ENCODE results near the gene PRDX2. TPM values are rescaled to one million over a fixed set of nuclear protein-coding genes. Genes with fewer than 3 reads are reported as not detected.
"Not testable (repeated sequence)": the region's sequence is repeated elsewhere in the genome, so short reads cannot be mapped to it uniquely, and the experiment has no call there.

PRDX2 gene
- 55.9 and 64.6 TPM in 2 replicates for total RNA-seq (2014; rRNA removed; shearing (Covaris generic))

DNA sequence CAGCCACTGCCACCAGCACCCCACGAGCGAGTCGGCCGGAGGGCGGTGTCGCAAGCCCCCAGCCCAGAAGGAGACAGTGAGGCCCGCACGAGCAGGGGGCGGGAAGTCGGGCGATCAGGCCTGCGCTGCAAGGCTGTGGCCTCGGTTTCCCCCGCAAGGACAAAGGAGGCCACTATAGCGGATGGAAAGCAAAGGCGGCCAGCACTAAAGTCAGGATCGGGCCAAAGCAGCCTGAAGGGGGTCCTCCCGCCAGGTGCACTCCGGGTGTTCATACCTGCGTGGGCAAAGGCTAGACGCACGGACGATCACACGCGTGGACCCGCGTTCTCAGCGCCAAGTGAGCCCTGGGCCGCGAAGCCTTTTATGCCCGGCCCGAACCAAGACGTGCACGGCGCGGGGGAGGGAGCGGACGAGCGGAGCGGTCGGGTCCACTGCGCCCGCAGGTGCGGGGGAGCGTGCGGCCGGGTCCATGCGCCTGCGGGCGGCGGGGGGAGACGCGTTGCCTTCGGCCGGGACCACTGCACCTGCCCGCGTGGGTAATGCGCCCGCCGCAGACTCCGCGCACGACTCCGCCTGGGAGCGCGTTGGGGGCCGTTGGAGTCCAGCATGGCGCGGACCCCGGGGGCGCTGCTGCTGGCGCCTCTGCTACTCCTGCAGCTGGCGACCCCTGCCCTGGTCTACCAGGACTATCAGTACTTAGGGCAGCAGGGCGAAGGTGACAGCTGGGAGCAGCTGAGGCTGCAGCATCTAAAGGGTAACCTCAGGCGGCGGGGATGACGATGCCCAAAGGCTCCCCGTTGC is at the start of gene PRDX2, which contains the start of gene THSD8:
PRDX2 (minus strand) TSS at position 335 of the 801 bp plus-strand sequence. CDS start 539 bp downstream, outside the sequence.
THSD8 (plus strand) TSS at position 604 of the 801 bp plus-strand sequence; CDS start at position 607, 3 bp downstream.
- DNase-seq = peak; percentile 69 to 73
- H3K27me3 ChIP-seq = peaks cover 18% of the 10 kb centered on the region
- H3K4me3 ChIP-seq = peak within 1 kb of the TSS; percentile 51
- H3K4me1 ChIP-seq = peaks cover 5% of the 10 kb centered on the region; the same call in 1 of the 2 replicates
- H3K36me3 ChIP-seq = no peaks in the 10 kb centered on the region
- no peaks in the 10 kb centered on the region for H3K9me3 ChIP-seq (replicated peaks)
- no peak within 1 kb of the TSS for H3K27ac ChIP-seq

DNA sequence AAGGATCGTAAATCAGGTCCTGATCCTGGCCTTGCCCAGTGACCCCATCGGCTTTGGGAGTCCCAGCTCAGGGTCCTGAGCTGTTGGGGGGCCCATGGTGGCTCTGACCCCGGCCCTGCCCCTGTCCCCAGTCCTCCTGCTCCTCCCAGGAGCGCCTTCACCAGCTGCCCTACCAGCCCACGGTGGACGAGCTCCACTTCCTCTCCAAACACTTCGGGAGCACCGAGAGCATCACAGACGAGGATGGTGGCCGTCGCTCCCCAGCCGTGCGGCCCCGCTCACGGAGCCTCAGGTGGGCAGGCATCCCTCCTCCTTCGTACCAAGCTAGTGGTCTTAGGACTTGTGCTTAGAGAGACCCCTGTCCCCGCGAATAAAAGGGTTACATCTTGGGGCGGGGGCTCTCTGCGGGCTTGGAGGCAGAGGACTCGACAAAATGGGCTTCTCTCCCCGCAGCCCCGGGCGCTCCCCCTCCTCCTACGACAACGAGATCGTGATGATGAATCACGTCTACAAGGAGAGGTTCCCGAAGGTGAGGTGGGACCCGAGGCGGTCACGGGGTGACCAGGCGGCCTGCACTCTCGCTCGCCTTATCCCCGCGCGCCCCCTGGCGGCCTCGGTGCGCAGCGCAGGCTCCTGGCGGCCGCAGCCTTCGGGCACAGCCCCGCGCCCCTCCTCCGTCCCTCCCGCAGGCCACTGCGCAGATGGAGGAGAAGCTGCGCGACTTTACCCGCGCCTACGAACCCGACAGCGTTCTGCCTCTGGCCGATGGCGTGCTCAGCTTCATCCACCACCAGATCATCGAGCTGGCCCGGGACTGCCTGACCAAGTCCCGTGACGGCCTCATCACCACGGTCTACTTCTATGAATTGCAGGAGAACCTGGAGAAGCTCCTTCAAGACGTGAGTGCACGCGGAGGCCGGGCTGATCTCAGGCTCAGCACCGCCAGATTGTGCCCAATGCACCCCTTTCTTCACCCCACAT is 45.8 kb upstream of the PRDX2 start:
- Histone ChIP-seq H3K27me3 (no peaks in the 10 kb centered on the region), H3K4me3 (no peak overlapping the region), H3K9me3 (replicated peaks) (no peaks in the 10 kb centered on the region), H3K4me1 (no peaks in the 10 kb centered on the region), H3K36me3 (no peaks in the 10 kb centered on the region), H3K27ac (no peak overlapping the region)
- peak; percentile 85 to 90 for DNase-seq

DNA sequence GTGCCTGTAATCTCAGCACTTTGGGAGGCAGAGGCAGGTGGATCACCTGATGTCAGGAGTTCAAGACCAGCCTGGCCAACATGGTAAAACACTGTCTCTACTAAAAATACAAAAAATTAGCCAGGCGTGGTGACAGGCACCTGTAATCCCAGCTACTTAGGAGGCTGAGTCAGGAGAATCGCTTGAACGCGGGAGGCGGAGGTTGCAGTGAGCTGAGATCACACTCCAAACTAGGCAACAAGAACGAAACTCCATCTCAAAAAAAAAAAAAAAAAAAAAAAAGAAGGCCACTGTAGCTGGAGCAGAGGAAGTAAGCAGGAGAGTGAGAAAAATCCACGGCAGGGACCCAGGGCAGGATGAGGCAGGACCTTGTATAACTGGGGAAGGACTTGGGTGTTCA is 45.0 kb upstream of the PRDX2 start:
- H3K9me3 ChIP-seq (replicated peaks); H3K4me3 ChIP-seq; H3K27me3 ChIP-seq; H3K36me3 ChIP-seq; DNase-seq; H3K4me1 ChIP-seq; H3K27ac ChIP-seq: not testable (repeated sequence)

DNA sequence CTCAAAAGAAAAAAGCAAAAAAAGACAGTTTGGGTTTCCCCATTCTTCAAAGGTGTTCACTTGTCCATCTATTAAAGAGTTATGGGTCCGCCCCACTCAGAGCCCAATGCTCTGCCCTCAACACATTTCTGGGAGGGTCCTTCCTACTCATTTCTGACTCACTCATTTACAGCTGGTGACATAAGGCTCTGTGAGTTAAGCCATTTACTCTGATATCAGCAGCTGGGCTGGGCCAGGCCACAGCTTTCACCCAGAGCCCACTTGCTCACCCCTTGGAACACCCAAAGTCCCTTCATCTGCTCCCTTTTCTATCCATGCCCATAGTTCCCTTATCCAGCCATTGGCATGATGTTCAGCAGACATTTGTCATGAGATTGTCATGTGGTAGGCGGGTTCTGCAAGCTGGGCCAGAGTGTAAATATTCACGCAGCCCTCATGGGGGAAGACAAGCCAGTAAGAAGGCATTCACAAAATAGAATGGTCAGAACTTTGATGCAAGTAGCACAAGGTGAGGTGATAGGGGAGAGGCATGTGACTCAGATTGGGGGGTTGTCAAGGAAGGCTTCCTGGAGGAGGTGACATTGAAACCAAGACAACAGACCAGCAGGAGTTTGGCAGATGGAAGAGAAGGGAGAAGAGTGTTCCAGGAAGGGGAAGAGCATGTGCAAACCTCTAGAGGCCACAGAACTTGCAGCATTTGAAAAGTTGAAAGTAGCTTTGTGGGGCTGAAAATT is 42.6 kb upstream of the PRDX2 start:
- no peaks in the 10 kb centered on the region for H3K4me1 ChIP-seq
- H3K9me3 ChIP-seq (replicated peaks) = no peaks in the 10 kb centered on the region
- DNase-seq = no peak
- no peak overlapping the region for H3K4me3 ChIP-seq
- H3K36me3 ChIP-seq = no peaks in the 10 kb centered on the region
- H3K27ac ChIP-seq = no peak overlapping the region
- H3K27me3 ChIP-seq = peaks cover 5% of the 10 kb centered on the region; the same call in 1 of the 2 replicates

DNA sequence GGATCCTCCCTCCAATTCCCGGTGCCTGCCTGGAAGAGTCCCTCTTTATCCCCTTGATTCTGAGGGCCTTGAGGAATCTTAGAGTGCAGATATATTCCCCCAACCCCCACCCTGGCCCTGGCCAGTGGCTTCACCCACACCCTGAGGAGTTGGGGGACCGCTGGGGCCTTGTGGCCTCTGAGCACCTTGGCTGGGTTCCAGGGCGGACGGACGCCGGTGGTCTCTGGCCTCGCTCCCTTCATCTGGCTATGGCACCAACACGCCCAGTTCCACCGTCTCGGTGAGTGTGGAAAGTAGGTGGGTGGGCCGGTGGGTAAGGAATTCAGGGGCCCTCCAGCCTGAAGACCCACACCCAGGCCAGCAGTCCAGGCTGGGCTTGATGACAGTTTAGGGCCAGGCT is 41.7 kb upstream of the PRDX2 start:
- Histone ChIP-seq H3K36me3 (no peaks in the 10 kb centered on the region), H3K4me3 (no peak overlapping the region), H3K4me1 (no peaks in the 10 kb centered on the region), H3K9me3 (replicated peaks) (no peaks in the 10 kb centered on the region), H3K27ac (no peak overlapping the region), H3K27me3 (peaks cover 6% of the 10 kb centered on the region; the same call in 1 of the 2 replicates)
- DNase-seq = no peak

- H3K4me1 ChIP-seq = no peaks in the 10 kb centered on the region
- H3K9me3 ChIP-seq (replicated peaks) = no peaks in the 10 kb centered on the region
- no peak overlapping the region for H3K27ac ChIP-seq
- DNase-seq = no peak
- H3K36me3 ChIP-seq = no peaks in the 10 kb centered on the region
- no peak overlapping the region for H3K4me3 ChIP-seq
- peaks cover 10% of the 10 kb centered on the region; the same call in 1 of the 2 replicates for H3K27me3 ChIP-seq
Observed at GRCh38 chr19:12842511-12842910, 40.9 kb upstream of the PRDX2 start.

- no peaks in the 10 kb centered on the region for H3K4me1 ChIP-seq
- no peak overlapping the region for H3K4me3 ChIP-seq
- no peak overlapping the region for H3K27ac ChIP-seq
- no peaks in the 10 kb centered on the region for H3K9me3 ChIP-seq (replicated peaks)
- DNase-seq = peak; percentile 49 to 52
- H3K36me3 ChIP-seq = no peaks in the 10 kb centered on the region
- peaks cover 11% of the 10 kb centered on the region; the same call in 1 of the 2 replicates for H3K27me3 ChIP-seq
Observed at GRCh38 chr19:12841094-12841493, 39.5 kb upstream of the PRDX2 start.

DNA sequence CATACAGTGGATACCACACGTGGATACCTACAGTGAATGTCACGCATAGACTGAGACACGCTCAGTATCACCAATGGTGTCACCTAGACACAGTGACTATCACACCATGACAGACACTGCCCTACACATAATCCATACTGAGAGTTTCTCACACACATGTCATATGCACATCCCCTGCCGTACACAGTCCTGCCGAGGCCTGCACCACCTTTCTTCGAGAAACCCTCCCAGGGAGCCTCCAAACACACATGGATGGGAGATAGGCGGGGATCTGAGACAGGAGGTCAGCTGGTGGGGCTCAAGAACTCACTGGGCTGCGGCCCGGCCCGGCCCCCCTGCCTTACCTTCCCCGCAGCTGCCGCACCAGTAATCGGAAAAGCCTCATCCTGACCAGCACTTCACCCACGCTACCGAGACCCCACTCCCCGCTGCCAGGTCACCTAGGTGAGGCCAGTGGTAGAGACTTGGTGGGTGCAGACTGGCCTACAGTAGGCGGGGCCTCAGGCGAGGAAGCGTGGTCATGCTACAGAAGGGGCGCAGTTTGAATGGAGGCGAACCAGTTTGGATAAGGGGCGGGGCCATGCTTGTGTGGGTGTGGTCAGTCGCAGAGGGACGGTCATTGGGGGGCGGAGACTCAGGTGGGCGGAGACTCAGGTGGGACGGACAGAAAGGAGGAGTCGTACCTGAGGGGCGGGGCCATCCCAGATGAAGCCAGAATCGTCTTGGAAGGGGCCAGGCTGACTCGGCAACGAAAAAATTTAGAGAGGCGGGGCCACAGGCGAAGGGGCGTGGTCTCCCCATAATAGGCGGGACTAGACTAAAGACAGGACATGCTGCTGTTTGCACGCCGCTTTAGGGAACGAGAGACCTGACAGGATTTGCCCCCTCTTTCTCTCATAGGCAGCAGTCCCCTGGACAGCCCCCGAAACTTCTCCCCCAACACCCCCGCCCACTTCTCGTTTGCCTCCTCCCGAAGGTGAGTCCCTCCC is 38.8 kb upstream of the PRDX2 start:
- peak; percentile 73 to 75 for DNase-seq
- H3K4me3 ChIP-seq = no peak overlapping the region
- no peak overlapping the region for H3K27ac ChIP-seq
- peaks cover 18% of the 10 kb centered on the region for H3K27me3 ChIP-seq
- H3K9me3 ChIP-seq (replicated peaks) = no peaks in the 10 kb centered on the region
- no peaks in the 10 kb centered on the region for H3K36me3 ChIP-seq
- H3K4me1 ChIP-seq = no peaks in the 10 kb centered on the region

DNA sequence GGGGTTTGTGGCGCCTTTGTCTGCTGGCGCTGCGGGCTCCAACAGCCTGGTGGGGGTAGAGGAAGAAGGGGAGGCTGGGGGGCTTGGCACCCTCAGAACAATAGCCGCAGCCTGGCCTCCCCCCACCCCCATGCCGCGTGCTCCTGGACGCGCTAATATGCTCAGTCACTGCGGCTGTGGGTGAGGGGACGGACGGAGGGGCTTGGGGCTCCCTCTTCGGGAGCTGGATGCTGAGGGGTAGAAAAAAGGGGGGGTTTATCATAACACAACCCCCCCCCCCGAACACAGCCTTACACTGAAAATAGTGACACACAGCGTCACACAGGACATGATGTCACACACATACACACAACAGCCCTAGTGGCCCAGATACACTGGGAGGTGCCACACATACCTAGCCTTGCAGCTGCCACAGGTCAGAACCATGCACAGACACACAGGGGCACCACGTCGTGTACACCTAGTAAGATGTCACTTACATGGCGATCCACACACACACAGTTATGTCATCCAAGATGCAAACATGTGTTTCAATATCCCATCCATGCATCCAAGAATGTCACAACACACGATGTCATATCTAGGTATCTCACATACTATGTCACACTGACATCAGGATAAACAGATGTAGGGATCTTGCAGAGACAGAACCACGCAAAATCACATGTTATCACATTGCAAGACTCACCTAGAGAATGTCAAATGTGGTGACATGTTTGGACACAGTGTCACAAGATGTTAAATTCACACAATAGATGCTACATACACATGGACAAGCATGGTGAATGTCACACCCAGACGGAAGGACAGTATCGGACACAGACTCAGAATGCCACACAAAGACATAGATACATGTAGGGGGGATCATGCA is 37.5 kb upstream of the PRDX2 start:
- no peak overlapping the region for H3K27ac ChIP-seq
- DNase-seq = no peak

DNA sequence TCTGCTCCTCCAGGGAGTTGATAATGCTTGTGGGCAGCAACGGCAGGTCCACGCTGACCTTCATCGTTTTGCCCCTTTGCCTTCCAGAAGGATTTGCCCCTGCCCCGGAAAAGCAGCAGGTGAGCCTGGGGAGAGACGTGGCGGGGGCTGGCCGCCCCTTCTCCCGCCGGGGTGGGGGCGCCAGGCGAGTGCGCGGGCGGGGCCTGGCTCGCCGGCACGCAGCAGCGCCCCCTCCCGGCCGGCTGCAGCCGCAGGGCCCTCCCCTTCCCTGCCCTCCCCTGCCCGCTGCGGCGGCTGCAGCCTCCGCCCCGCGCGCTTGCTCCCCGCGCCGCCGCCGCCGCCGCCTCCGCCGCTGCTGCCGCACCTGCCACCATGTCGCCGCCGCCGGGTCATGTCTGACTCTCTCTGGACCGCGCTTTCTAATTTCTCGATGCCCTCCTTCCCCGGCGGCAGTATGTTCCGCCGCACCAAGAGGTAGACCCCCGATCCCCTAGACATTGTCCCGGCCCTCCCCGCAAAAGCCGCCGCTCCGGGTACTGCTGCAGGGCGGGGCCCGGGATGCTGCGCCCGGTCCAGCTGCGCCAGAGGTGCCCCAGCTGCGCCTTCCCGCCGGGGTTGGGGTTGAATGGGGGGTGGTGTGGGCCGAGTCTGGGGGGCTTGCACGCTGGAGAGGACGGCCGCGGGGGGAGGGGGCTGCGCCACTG is 36.7 kb upstream of the PRDX2 start, which contains the start of gene MAST1:
MAST1 (plus strand) TSS at position 334 of the 704 bp plus-strand sequence; CDS start at position 392, 58 bp downstream.
- no peaks in the 10 kb centered on the region for H3K36me3 ChIP-seq
- H3K4me1 ChIP-seq = no peaks in the 10 kb centered on the region
- H3K27ac ChIP-seq = no peak within 1 kb of the TSS
- H3K27me3 ChIP-seq = peaks cover 30% of the 10 kb centered on the region
- peak; percentile 54 to 74 for DNase-seq
- peak within 1 kb of the TSS; percentile 43 for H3K4me3 ChIP-seq
- H3K9me3 ChIP-seq (replicated peaks) = no peaks in the 10 kb centered on the region

More for the DNA sequence above, 37.5 kb upstream of the PRDX2 start:
- Histone ChIP-seq H3K27me3 (peaks cover 30% of the 10 kb centered on the region), H3K4me1 (no peaks in the 10 kb centered on the region), H3K4me3 (no peak overlapping the region), H3K9me3 (replicated peaks) (no peaks in the 10 kb centered on the region), H3K36me3 (no peaks in the 10 kb centered on the region)

DNA sequence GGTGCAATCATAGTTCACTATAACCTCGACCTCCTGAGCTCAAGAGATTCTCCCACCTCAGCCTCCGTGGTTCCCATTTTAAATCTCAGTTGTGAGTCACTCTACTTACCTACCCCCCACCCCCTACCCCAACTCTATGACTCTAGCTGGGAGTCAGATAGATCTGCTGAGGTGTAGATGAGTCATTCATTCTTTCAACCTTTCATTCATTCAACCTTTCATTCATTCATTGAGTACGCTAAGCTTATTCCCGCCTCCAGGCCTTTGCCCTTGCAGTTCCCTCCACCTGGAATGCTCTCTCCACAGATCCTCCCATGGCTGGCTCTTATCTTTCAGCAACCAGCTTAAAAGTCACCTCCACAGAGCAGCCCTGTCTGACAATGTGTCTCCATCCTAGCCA is 35.6 kb upstream of the PRDX2 start:
- H3K27me3 ChIP-seq = peaks cover 30% of the 10 kb centered on the region
- H3K4me1 ChIP-seq = no peaks in the 10 kb centered on the region
- no peaks in the 10 kb centered on the region for H3K9me3 ChIP-seq (replicated peaks)
- H3K36me3 ChIP-seq = no peaks in the 10 kb centered on the region
- DNase-seq = no peak
- no peak overlapping the region for H3K4me3 ChIP-seq
- H3K27ac ChIP-seq = no peak overlapping the region

DNA sequence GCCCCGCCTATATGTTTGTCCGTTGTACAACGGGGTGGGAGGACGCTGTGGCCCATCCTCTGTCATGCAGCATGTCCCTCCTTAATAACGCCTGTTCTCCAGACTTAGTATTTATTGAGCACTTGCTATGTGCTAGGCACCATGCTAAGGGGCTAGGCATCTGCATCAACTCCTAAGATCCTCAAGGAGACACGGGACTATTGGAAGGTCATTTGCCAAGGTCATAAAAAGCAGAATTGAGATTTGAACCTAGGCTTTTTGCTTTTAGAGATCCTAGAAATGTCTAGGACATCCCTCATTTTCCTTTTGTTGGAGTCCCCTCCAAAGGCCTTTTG is 34.9 kb upstream of the PRDX2 start:
- Histone ChIP-seq H3K27ac (no peak overlapping the region), H3K4me1 (no peaks in the 10 kb centered on the region), H3K9me3 (replicated peaks) (no peaks in the 10 kb centered on the region), H3K27me3 (peaks cover 30% of the 10 kb centered on the region), H3K36me3 (no peaks in the 10 kb centered on the region), H3K4me3 (no peak overlapping the region)
- no peak for DNase-seq
